Measurements from ENCODE around the gene TCF4. TPM values are rescaled to one million over a fixed set of nuclear protein-coding genes. Genes with fewer than 3 reads are reported as not detected.

The TCF4 gene
- total RNA-seq, 1 experiment from 2014 or later: 0.42 TPM

GRCh38 chr18:55314615-55315237 lies 273.3 kb downstream of the TCF4 start:
- POLR2A ChIA-PET: no interaction called here
- H3K9me2 ChIP-seq (ENCODE audit: insufficient read depth): no peaks in the 10 kb centered on the region
- no peak overlapping the region for H3K4me2 ChIP-seq (ENCODE audit: low read length)
- no peaks in the 10 kb centered on the region for H3K4me1 ChIP-seq (ENCODE audit: control insufficient read depth in 1 of 2, insufficient read depth in 2 of 2, low read length in 2 of 2)
- H3K9me3 ChIP-seq (ENCODE audit: control insufficient read depth in 1 of 2, insufficient read depth in 1 of 2, low read depth in 1 of 2, low read length in 2 of 2): no peaks in the 10 kb centered on the region
- no peak for TF ChIP-seq ZNF274 (IDR thresholded peaks at IDR 0.05; ENCODE audit: low read depth, low read length)
- H4K20me1 ChIP-seq (ENCODE audit: insufficient read depth): no peaks in the 10 kb centered on the region
- H3K27ac ChIP-seq (ENCODE audit: low read depth, low read length): no peak overlapping the region
- no peak overlapping the region for H3K4me3 ChIP-seq (replicated peaks in 1 of 2; ENCODE audit: low read depth in 1 of 2, low read length in 2 of 2)
- no TSS peak for BruUV-seq (replicated peaks)
- DNase-seq (ENCODE audit: low read depth, low spot score): no peak
- no peaks in the 10 kb centered on the region for H3K36me3 ChIP-seq (ENCODE audit: control insufficient read depth in 1 of 2, insufficient read depth in 2 of 2, low read length in 2 of 2)
- no peak overlapping the region for H2AFZ ChIP-seq (ENCODE audit: low read depth, low read length, poor library complexity, severe bottlenecking)
- H3K27me3 ChIP-seq (ENCODE audit: insufficient read depth, low read length): no peaks in the 10 kb centered on the region
- ATAC-seq: no peak
- H3K9ac ChIP-seq (ENCODE audit: low read length): no peak overlapping the region
- intact Hi-C loops (cut with micrococcal nuclease): loop anchor here (5.0 kb wide), 1 partner anchor 52 kb away; no protein-coding TSS in a partner anchor
- H3K79me2 ChIP-seq (ENCODE audit: insufficient read depth, low read length): no peaks in the 10 kb centered on the region
- CTCF ChIA-PET: no interaction called here
- RAD21 ChIA-PET (ENCODE audit: low non-redundant PET in 1 of 2, low total read pairs in 2 of 2, uncharacterized antibody in 2 of 2, unreplicated experiment in 2 of 2): no interaction called here

- no peaks in the 10 kb centered on the region for H3K9me2 ChIP-seq (ENCODE audit: insufficient read depth)
- no peak for ATAC-seq
- no peaks in the 10 kb centered on the region for H3K9me3 ChIP-seq (ENCODE audit: control insufficient read depth in 1 of 2, insufficient read depth in 1 of 2, low read depth in 1 of 2, low read length in 2 of 2)
- no peak overlapping the region for H2AFZ ChIP-seq (ENCODE audit: low read depth, low read length, poor library complexity, severe bottlenecking)
- no peak overlapping the region for H3K27ac ChIP-seq (ENCODE audit: low read depth, low read length)
- H3K9ac ChIP-seq (ENCODE audit: low read length): no peak overlapping the region
- BruUV-seq (replicated peaks): no TSS peak
- POLR2A ChIA-PET: no interaction called here
- RAD21 ChIA-PET (ENCODE audit: low non-redundant PET in 1 of 2, low total read pairs in 2 of 2, uncharacterized antibody in 2 of 2, unreplicated experiment in 2 of 2): no interaction called here
- DNase-seq (ENCODE audit: low read depth, low spot score): no peak
- TF ChIP-seq SIN3A (IDR thresholded peaks at IDR 0.05; ENCODE audit: low read depth): no peak
- no peak for TF ChIP-seq JUND (IDR thresholded peaks at IDR 0.05)
- TF ChIP-seq FOSL1 (IDR thresholded peaks at IDR 0.05; ENCODE audit: low read depth): no peak
- no peak for TF ChIP-seq REST (IDR thresholded peaks at IDR 0.05; ENCODE audit: low read depth)
- TF ChIP-seq EZH2phosphoT487 (IDR thresholded peaks at IDR 0.05; ENCODE audit: borderline replicate concordance): no peak
- CTCF ChIA-PET: no interaction called here
- H4K20me1 ChIP-seq (ENCODE audit: insufficient read depth): no peaks in the 10 kb centered on the region
- H3K4me3 ChIP-seq (replicated peaks in 1 of 2; ENCODE audit: low read depth in 1 of 2, low read length in 2 of 2): no peak overlapping the region
- intact Hi-C loops (cut with micrococcal nuclease): loop anchor here (5.0 kb wide), 1 partner anchor 52 kb away; no protein-coding TSS in a partner anchor
- H3K36me3 ChIP-seq (ENCODE audit: control insufficient read depth in 1 of 2, insufficient read depth in 2 of 2, low read length in 2 of 2): no peaks in the 10 kb centered on the region
- H3K4me1 ChIP-seq (ENCODE audit: control insufficient read depth in 1 of 2, insufficient read depth in 2 of 2, low read length in 2 of 2): no peaks in the 10 kb centered on the region
- no peaks in the 10 kb centered on the region for H3K27me3 ChIP-seq (ENCODE audit: insufficient read depth, low read length)
- no peak overlapping the region for H3K4me2 ChIP-seq (ENCODE audit: low read length)
- H3K79me2 ChIP-seq (ENCODE audit: insufficient read depth, low read length): no peaks in the 10 kb centered on the region
These were observed 274.0 kb downstream of the TCF4 start for GRCh38 chr18:55314031-55314430.
